Keratinocyte (primary cell): Measurements from ENCODE around the gene FRMD3. TPM values are rescaled to one million over a fixed set of nuclear protein-coding genes. Genes with fewer than 3 reads are reported as not detected.

Source experiments
- DNase-seq: peaks from one replicate; pipeline ENCODE4 v3.0.0-alpha.2; 2011; ENCODE audit warnings: low read depth, missing footprints, low spot score
- FAIRE-seq: peaks from 2 replicates; lab custom pipeline; 2011; peaks lifted over from hg19 to GRCh38; lab: Jason Lieb, UNC
- H2AFZ ChIP-seq: 2 replicates; pipeline ENCODE4 v1.6.0; 2012; ENCODE audit warnings: low read length, control low read depth, inconsistent platforms; ENCODE audit not compliant: control insufficient read depth
- H3K27ac ChIP-seq: 2 replicates; pipeline ENCODE4 v1.5.1; 2011; ENCODE audit warnings: low read length; ENCODE audit not compliant: control insufficient read depth, insufficient read depth
- H3K27me3 ChIP-seq: 3 replicates; pipeline ENCODE4 v1.6.0; 2011; ENCODE audit warnings: low read length; ENCODE audit not compliant: control insufficient read depth, insufficient read depth; ENCODE audit errors: extremely low read depth
- H3K36me3 ChIP-seq, 2 experiments: 2 replicates in 1 of 2; 3 replicates in 1 of 2; pipeline ENCODE4 v1.5.1; 2011; ENCODE audit warnings: low read length in 2 of 2, mild to moderate bottlenecking in 1 of 2; ENCODE audit not compliant: control insufficient read depth in 2 of 2, insufficient read depth in 2 of 2; ENCODE audit errors: extremely low read depth in 1 of 2
- H3K4me1 ChIP-seq: 3 replicates; pipeline ENCODE4 v1.5.1; 2011; ENCODE audit warnings: low read length; ENCODE audit not compliant: control insufficient read depth, insufficient read depth; ENCODE audit errors: extremely low read depth
- H3K4me2 ChIP-seq: 3 replicates; pipeline ENCODE4 v1.6.0; 2011; ENCODE audit warnings: low read depth, low read length; ENCODE audit not compliant: control insufficient read depth, insufficient read depth; ENCODE audit errors: extremely low read depth
- H3K4me3 ChIP-seq, 3 experiments: fragments of 200-600 bp in 1 of 3; sonication (generic) in 1 of 3; 2 replicates in 2 of 3; 3 replicates in 1 of 3; pipeline ENCODE4 v1.5.1; 2011 to 2016; ENCODE audit warnings: low read length in 3 of 3, mild to moderate bottlenecking in 3 of 3, control low read depth in 2 of 3, inconsistent platforms in 1 of 3, low read depth in 1 of 3, mixed read lengths in 1 of 3, mixed run types in 1 of 3, moderate library complexity in 1 of 3; ENCODE audit not compliant: control insufficient read depth in 2 of 3, insufficient read depth in 2 of 3; ENCODE audit errors: extremely low read depth in 1 of 3
- H3K79me2 ChIP-seq: 2 replicates; pipeline ENCODE4 v1.6.0; 2012; ENCODE audit warnings: low read length; ENCODE audit not compliant: control insufficient read depth, insufficient read depth
- H3K9ac ChIP-seq: 3 replicates; pipeline ENCODE4 v1.6.0; 2011; ENCODE audit warnings: low read length; ENCODE audit not compliant: control insufficient read depth, insufficient read depth; ENCODE audit errors: extremely low read depth
- H3K9me1 ChIP-seq: 3 replicates; pipeline ENCODE4 v1.6.0; 2011; ENCODE audit warnings: low read length; ENCODE audit not compliant: control insufficient read depth, insufficient read depth; ENCODE audit errors: extremely low read depth
- H3K9me3 ChIP-seq: 2 replicates; pipeline ENCODE4 v1.5.1; 2012; ENCODE audit warnings: low read depth, low read length; ENCODE audit not compliant: control insufficient read depth
- H4K20me1 ChIP-seq: 3 replicates; pipeline ENCODE4 v1.6.0; 2011; ENCODE audit warnings: low read length; ENCODE audit not compliant: control insufficient read depth, insufficient read depth; ENCODE audit errors: extremely low read depth
- EZH2 ChIP-seq: IDR thresholded peaks from one replicate; pipeline ENCODE4 v1.6.1; 2012; ENCODE audit warnings: inconsistent platforms, mild to moderate bottlenecking, low read length, moderate library complexity
- dilution Hi-C: fragments of 300-500 bp; cut with MboI; formaldehyde crosslinking; loops from one replicate; pipeline ENCODE4 v1.7.0; 2020; ENCODE audit warnings: low sequenced_read_pairs; ENCODE audit not compliant: extremely low pct_ligation_motif_present
- polyA plus RNA-seq, 5 experiments: library from polyadenylated mRNA; depleted of rRNA in 3 of 5; stranded (reverse) in 3 of 5; stranded (forward) in 1 of 5; unstranded in 1 of 5; fragments of >200 nt; gene quantifications; 1 replicate in 1 of 5; 2 replicates in 3 of 5; 3 replicates in 1 of 5; pipeline versions ENCODE4 v1.2.1 to v1.2.3, GENCODE V29; 2011 to 2012; ENCODE audit warnings: missing spikeins in 2 of 5, low read depth in 1 of 5, low replicate concordance in 1 of 5
- TF ChIP-seq, protein P1 (sequence below), 3 experiments: IDR thresholded peaks in 1 of 3; conservative IDR thresholded peaks in 1 of 3; optimal IDR thresholded peaks in 1 of 3; 2 replicates in 2 of 3; 3 replicates in 1 of 3; pipeline versions ENCODE3 to v1.5.1; 2011; ENCODE audit warnings: low read length in 3 of 3, mild to moderate bottlenecking in 3 of 3, moderate library complexity in 2 of 3, control low read depth in 1 of 3, inconsistent platforms in 1 of 3; ENCODE audit not compliant: insufficient read depth in 2 of 3; ENCODE audit errors: extremely low read depth in 1 of 3

Gene FRMD3
- polyA plus RNA-seq, 1 donor (not counting 4 experiments of a cell fraction or from before 2014, with no cell fraction given): 0.21 TPM

DNA sequence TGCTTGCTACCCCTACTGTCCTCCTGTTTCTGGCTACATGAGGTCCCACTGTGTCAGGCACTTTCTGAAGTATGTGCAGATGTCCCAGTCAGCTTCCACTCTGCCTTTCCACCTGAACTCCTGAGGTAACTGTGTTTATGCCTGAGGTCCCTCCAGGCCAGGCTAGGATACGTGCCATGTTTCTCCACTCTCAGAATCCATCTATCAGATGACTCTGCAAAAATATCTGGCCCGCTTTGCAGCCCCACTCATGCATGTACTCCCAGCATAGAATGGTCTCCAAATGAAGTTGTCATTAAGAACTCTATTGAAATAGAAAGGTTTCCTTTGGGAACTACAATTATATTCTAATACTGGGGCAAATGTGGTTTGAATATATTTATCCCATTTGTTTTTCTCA is 243.4 kb downstream of the FRMD3 start:
- no peak for FAIRE-seq
- TF ChIP-seq, protein P1, sequence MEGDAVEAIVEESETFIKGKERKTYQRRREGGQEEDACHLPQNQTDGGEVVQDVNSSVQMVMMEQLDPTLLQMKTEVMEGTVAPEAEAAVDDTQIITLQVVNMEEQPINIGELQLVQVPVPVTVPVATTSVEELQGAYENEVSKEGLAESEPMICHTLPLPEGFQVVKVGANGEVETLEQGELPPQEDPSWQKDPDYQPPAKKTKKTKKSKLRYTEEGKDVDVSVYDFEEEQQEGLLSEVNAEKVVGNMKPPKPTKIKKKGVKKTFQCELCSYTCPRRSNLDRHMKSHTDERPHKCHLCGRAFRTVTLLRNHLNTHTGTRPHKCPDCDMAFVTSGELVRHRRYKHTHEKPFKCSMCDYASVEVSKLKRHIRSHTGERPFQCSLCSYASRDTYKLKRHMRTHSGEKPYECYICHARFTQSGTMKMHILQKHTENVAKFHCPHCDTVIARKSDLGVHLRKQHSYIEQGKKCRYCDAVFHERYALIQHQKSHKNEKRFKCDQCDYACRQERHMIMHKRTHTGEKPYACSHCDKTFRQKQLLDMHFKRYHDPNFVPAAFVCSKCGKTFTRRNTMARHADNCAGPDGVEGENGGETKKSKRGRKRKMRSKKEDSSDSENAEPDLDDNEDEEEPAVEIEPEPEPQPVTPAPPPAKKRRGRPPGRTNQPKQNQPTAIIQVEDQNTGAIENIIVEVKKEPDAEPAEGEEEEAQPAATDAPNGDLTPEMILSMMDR (optimal IDR thresholded peaks at IDR 0.05 in 1 of 3, IDR thresholded peaks at IDR 0.05 in 1 of 3, conservative IDR thresholded peaks at IDR 0.05 in 1 of 3; ENCODE audit: extremely low read depth in 1 of 3, insufficient read depth in 2 of 3, low read length in 3 of 3): no peak
- TF ChIP-seq EZH2: no peak

DNA sequence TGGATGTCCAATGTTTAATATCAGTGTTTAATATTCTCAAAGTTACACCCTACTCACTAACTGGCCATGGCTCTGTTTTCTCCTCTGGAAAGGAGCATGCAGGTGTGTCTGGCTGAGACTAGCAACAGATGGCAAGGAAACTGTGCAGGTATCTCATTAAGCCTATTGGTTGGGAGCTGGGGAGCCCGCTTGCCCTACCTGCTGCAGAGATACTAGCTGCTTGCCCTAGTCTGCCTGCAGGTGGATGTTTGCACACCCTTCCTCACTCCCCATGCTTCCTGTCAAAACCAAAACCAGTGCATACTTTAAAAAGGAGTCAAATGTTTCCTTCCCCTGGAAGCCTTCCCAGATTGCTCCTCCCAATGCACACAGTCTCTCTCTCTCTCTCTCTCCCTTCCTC is 247.0 kb downstream of the FRMD3 start:
- no peak overlapping the region for H2AFZ ChIP-seq

More for the DNA sequence above, 243.4 kb downstream of the FRMD3 start:
- Histone ChIP-seq H3K79me2 (no peaks in the 10 kb centered on the region), H3K36me3 (no peaks in the 10 kb centered on the region), H2AFZ (no peak overlapping the region), H3K9ac (no peak overlapping the region), H3K27me3 (no peaks in the 10 kb centered on the region), H3K4me3 (no peak overlapping the region), H3K27ac (no peak overlapping the region), H3K4me1 (no peaks in the 10 kb centered on the region), H3K9me1 (no peaks in the 10 kb centered on the region), H4K20me1 (no peaks in the 10 kb centered on the region), H3K4me2 (no peak overlapping the region), H3K9me3 (no peaks in the 10 kb centered on the region)
- dilution Hi-C loops: no loop called here
- DNase-seq: no peak

More for the DNA sequence above, 247.0 kb downstream of the FRMD3 start:
- Histone ChIP-seq H3K9ac (no peak overlapping the region), H3K27ac (no peak overlapping the region), H3K79me2 (no peaks in the 10 kb centered on the region), H4K20me1 (no peaks in the 10 kb centered on the region), H3K9me1 (no peaks in the 10 kb centered on the region), H3K4me2 (no peak overlapping the region), H3K27me3 (no peaks in the 10 kb centered on the region), H3K4me3 (no peak overlapping the region), H3K36me3 (no peaks in the 10 kb centered on the region), H3K9me3 (no peaks in the 10 kb centered on the region), H3K4me1 (no peaks in the 10 kb centered on the region)
- dilution Hi-C loops: no loop called here
- FAIRE-seq (no peak), DNase-seq (no peak)
- TF ChIP-seq, protein P1 (optimal IDR thresholded peaks at IDR 0.05 in 1 of 3, IDR thresholded peaks at IDR 0.05 in 1 of 3, conservative IDR thresholded peaks at IDR 0.05 in 1 of 3; ENCODE audit: extremely low read depth in 1 of 3, insufficient read depth in 2 of 3, low read length in 3 of 3): no peak
- TF ChIP-seq EZH2: no peak
